Eye (tissue), 1 donor: ENCODE results near the gene TRIM46.
"Not testable (repeated sequence)": the region's sequence is repeated elsewhere in the genome, so short reads cannot be mapped to it uniquely, and the experiment has no call there.

Experiments
- DNase-seq: peaks from one replicate; pipeline ENCODE4 v3.0.0-alpha.2; 2015

Gene TRIM46

GRCh38 chr1:155187456-155187891 lies 13.8 kb downstream of the TRIM46 start:
- DNase-seq = no peak

GRCh38 chr1:155188268-155188667 lies 14.6 kb downstream of the TRIM46 start:
- no peak for DNase-seq

- DNase-seq = not testable (repeated sequence)
Measured at GRCh38 chr1:155189926-155190325, 16.3 kb downstream of the TRIM46 start.

- no peak for DNase-seq
Measured at GRCh38 chr1:155191904-155192303, 18.3 kb downstream of the TRIM46 start.

- no peak for DNase-seq
Measured at GRCh38 chr1:155192346-155193274, 19.0 kb downstream of the TRIM46 start.

GRCh38 chr1:155193275-155193990 lies 19.8 kb downstream of the TRIM46 start:
- DNase-seq = peak; percentile 96

GRCh38 chr1:155193991-155194240 lies 20.3 kb downstream of the TRIM46 start:
- not testable (repeated sequence) for DNase-seq

GRCh38 chr1:155195201-155196102 lies 21.8 kb downstream of the TRIM46 start:
- no peak for DNase-seq

GRCh38 chr1:155196103-155196892 lies 22.6 kb downstream of the TRIM46 start:
- DNase-seq = peak; percentile 79

- no peak for DNase-seq
Measured at GRCh38 chr1:155196893-155197638, 23.4 kb downstream of the TRIM46 start.

GRCh38 chr1:155197901-155198546 lies 24.4 kb downstream of the TRIM46 start:
- DNase-seq = no peak

- no peak for DNase-seq
Measured at GRCh38 chr1:155198547-155198906, 24.9 kb downstream of the TRIM46 start.

- no peak for DNase-seq
Measured at GRCh38 chr1:155199792-155200191, 26.1 kb downstream of the TRIM46 start.

GRCh38 chr1:155200920-155201319 lies 27.3 kb downstream of the TRIM46 start:
- DNase-seq = no peak

- DNase-seq = no peak
Measured at GRCh38 chr1:155202198-155202597, 28.5 kb downstream of the TRIM46 start.

- DNase-seq = no peak
Measured at GRCh38 chr1:155202731-155203515, 29.3 kb downstream of the TRIM46 start.

GRCh38 chr1:155205035-155205434 lies 31.4 kb downstream of the TRIM46 start:
- DNase-seq = no peak

GRCh38 chr1:155205969-155206593 lies 32.4 kb downstream of the TRIM46 start:
- no peak for DNase-seq

- DNase-seq = peak; percentile 94
Measured at GRCh38 chr1:155206891-155207805, 33.5 kb downstream of the TRIM46 start.
